ENCODE results near the gene CDKN2AIPNL.

- TF ChIP-seq, protein P1, sequence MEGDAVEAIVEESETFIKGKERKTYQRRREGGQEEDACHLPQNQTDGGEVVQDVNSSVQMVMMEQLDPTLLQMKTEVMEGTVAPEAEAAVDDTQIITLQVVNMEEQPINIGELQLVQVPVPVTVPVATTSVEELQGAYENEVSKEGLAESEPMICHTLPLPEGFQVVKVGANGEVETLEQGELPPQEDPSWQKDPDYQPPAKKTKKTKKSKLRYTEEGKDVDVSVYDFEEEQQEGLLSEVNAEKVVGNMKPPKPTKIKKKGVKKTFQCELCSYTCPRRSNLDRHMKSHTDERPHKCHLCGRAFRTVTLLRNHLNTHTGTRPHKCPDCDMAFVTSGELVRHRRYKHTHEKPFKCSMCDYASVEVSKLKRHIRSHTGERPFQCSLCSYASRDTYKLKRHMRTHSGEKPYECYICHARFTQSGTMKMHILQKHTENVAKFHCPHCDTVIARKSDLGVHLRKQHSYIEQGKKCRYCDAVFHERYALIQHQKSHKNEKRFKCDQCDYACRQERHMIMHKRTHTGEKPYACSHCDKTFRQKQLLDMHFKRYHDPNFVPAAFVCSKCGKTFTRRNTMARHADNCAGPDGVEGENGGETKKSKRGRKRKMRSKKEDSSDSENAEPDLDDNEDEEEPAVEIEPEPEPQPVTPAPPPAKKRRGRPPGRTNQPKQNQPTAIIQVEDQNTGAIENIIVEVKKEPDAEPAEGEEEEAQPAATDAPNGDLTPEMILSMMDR (conservative IDR thresholded peaks at IDR 0.05; ENCODE audit: low read depth, low read length) = no peak; the same call in 1 of the 2 replicates
- TF ChIP-seq SMC3 (IDR thresholded peaks at IDR 0.05; ENCODE audit: low read depth, low read length) (no peak), RAD21 (IDR thresholded peaks at IDR 0.05; ENCODE audit: low read length) (no peak)
Observed at GRCh38 chr5:134458234-134459009, 46.7 kb upstream of the CDKN2AIPNL start.
